HEK293 (cell line): ENCODE data around the gene GPR137C.

Experiments
- EGR2 ChIP-seq: fragments of 450-650 bp; formaldehyde crosslinking; IDR thresholded peaks from 2 replicates; pipeline ENCODE4 v1.5.1; 2016; ENCODE audit warnings: low read depth, missing biosample characterization, missing genetic modification characterization
- GFI1B ChIP-seq: fragments of 450-650 bp; formaldehyde crosslinking; IDR thresholded peaks from 2 replicates; pipeline ENCODE4 v1.5.1; 2016; ENCODE audit warnings: missing biosample characterization, missing genetic modification characterization
- KLF10 ChIP-seq: fragments of 450-650 bp; IDR thresholded peaks from 2 replicates; pipeline ENCODE4 v1.5.1; 2018; ENCODE audit warnings: missing biosample characterization, mild to moderate bottlenecking, missing genetic modification characterization
- KLF9 ChIP-seq: fragments of 450-650 bp; formaldehyde crosslinking; IDR thresholded peaks from 2 replicates; pipeline ENCODE4 v1.5.1; 2016; ENCODE audit warnings: missing biosample characterization, missing genetic modification characterization, low read depth
- MZF1 ChIP-seq: fragments of 450-650 bp; formaldehyde crosslinking; IDR thresholded peaks from 2 replicates; pipeline ENCODE4 v1.5.1; 2017; ENCODE audit warnings: missing biosample characterization, missing genetic modification characterization, borderline replicate concordance
- PRDM1 ChIP-seq: fragments of 450-650 bp; formaldehyde crosslinking; IDR thresholded peaks from 2 replicates; pipeline ENCODE4; 2016; ENCODE audit warnings: missing biosample characterization, missing genetic modification characterization
- ZEB2 ChIP-seq: fragments of 450-650 bp; formaldehyde crosslinking; IDR thresholded peaks from 2 replicates; pipeline ENCODE4 v1.5.1; 2016; ENCODE audit warnings: missing biosample characterization, missing genetic modification characterization
- ZIC2 ChIP-seq: fragments of 450-650 bp; formaldehyde crosslinking; IDR thresholded peaks from 2 replicates; pipeline ENCODE4 v1.5.1; 2016; ENCODE audit warnings: missing biosample characterization, missing genetic modification characterization
- ZNF341 ChIP-seq: fragments of 450-650 bp; formaldehyde crosslinking; IDR thresholded peaks from 2 replicates; pipeline ENCODE4; 2016; ENCODE audit warnings: low read depth, missing biosample characterization, missing genetic modification characterization
- ZNF416 ChIP-seq: fragments of 450-650 bp; formaldehyde crosslinking; IDR thresholded peaks from 2 replicates; pipeline ENCODE4 v1.5.1; 2016; ENCODE audit warnings: missing biosample characterization, missing genetic modification characterization
- ZNF600 ChIP-seq: fragments of 450-650 bp; formaldehyde crosslinking; IDR thresholded peaks from 2 replicates; pipeline ENCODE4 v1.5.1; 2016; ENCODE audit warnings: missing biosample characterization, missing genetic modification characterization
- ZNF658 ChIP-seq: fragments of 450-650 bp; formaldehyde crosslinking; IDR thresholded peaks from 2 replicates; pipeline ENCODE4; 2016; ENCODE audit warnings: missing biosample characterization, missing genetic modification characterization
- ZNF76 ChIP-seq: fragments of 450-650 bp; formaldehyde crosslinking; IDR thresholded peaks from 2 replicates; pipeline ENCODE4; 2016; ENCODE audit warnings: low read depth, missing biosample characterization, missing genetic modification characterization, borderline replicate concordance
- ZSCAN30 ChIP-seq: fragments of 450-650 bp; IDR thresholded peaks from 2 replicates; pipeline ENCODE4 v1.5.1; 2018; ENCODE audit warnings: missing biosample characterization, mild to moderate bottlenecking, missing genetic modification characterization, moderate library complexity
- TF ChIP-seq, protein P1 (sequence below): fragments of 450-650 bp; formaldehyde crosslinking; IDR thresholded peaks from 2 replicates; pipeline ENCODE4 v1.5.1; 2016; ENCODE audit warnings: missing biosample characterization, missing genetic modification characterization
- TF ChIP-seq, protein P2 (sequence below): fragments of 450-650 bp; formaldehyde crosslinking; optimal IDR thresholded peaks from 2 replicates; pipeline ENCODE3; 2016; ENCODE audit warnings: missing biosample characterization, mild to moderate bottlenecking, missing genetic modification characterization
- TF ChIP-seq, protein P3 (sequence below): fragments of 450-650 bp; formaldehyde crosslinking; IDR thresholded peaks from 2 replicates; pipeline ENCODE4 v1.5.1; 2016; ENCODE audit warnings: missing biosample characterization, missing genetic modification characterization
- TF ChIP-seq, protein P4 (sequence below): fragments of 450-650 bp; formaldehyde crosslinking; conservative IDR thresholded peaks from 2 replicates; pipeline ENCODE4 v1.5.1; 2016; ENCODE audit warnings: low read depth, missing biosample characterization, missing genetic modification characterization

The GPR137C gene

GRCh38 chr14:52552063-52552988 lies at the start of gene GPR137C, which contains the start of gene TXNDC16 (continued):
- TF ChIP-seq PRDM1: 0 out of 2 replicates have a peak, but pooled peaks have one; percentile 14
- 0 out of 2 replicates have a peak, but pooled peaks have one; percentile 42 for TF ChIP-seq EGR2 (tag by site-specific recombination)
- TF ChIP-seq, protein P1, sequence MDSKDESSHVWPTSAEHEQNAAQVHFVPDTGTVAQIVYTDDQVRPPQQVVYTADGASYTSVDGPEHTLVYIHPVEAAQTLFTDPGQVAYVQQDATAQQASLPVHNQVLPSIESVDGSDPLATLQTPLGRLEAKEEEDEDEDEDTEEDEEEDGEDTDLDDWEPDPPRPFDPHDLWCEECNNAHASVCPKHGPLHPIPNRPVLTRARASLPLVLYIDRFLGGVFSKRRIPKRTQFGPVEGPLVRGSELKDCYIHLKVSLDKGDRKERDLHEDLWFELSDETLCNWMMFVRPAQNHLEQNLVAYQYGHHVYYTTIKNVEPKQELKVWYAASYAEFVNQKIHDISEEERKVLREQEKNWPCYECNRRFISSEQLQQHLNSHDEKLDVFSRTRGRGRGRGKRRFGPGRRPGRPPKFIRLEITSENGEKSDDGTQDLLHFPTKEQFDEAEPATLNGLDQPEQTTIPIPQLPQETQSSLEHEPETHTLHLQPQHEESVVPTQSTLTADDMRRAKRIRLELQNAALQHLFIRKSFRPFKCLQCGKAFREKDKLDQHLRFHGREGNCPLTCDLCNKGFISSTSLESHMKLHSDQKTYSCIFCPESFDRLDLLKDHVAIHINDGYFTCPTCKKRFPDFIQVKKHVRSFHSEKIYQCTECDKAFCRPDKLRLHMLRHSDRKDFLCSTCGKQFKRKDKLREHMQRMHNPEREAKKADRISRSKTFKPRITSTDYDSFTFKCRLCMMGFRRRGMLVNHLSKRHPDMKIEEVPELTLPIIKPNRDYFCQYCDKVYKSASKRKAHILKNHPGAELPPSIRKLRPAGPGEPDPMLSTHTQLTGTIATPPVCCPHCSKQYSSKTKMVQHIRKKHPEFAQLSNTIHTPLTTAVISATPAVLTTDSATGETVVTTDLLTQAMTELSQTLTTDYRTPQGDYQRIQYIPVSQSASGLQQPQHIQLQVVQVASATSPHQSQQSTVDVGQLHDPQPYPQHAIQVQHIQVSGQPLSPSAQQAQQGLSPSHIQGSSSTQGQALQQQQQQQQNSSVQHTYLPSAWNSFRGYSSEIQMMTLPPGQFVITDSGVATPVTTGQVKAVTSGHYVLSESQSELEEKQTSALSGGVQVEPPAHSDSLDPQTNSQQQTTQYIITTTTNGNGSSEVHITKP: no peak
- no peak for TF ChIP-seq GFI1B (tag by site-specific recombination)
- TF ChIP-seq KLF9 (tag by site-specific recombination): peak; percentile 65
- no peak for TF ChIP-seq ZNF416 (tag by site-specific recombination)
- no peak for TF ChIP-seq MZF1 (tag by site-specific recombination)
- TF ChIP-seq ZNF600 (tag by site-specific recombination): peak; percentile 89
- TF ChIP-seq ZIC2 (tag by site-specific recombination): peak; percentile 41
- TF ChIP-seq KLF10: peak; percentile 97
- TF ChIP-seq, protein P2, sequence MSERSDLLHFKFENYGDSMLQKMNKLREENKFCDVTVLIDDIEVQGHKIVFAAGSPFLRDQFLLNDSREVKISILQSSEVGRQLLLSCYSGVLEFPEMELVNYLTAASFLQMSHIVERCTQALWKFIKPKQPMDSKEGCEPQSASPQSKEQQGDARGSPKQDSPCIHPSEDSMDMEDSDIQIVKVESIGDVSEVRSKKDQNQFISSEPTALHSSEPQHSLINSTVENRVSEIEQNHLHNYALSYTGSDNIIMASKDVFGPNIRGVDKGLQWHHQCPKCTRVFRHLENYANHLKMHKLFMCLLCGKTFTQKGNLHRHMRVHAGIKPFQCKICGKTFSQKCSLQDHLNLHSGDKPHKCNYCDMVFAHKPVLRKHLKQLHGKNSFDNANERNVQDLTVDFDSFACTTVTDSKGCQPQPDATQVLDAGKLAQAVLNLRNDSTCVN (tag by site-specific recombination): peak; percentile 72
- peak; percentile 45; the same call in 1 of the 2 replicates for TF ChIP-seq ZNF76 (tag by site-specific recombination)
- TF ChIP-seq, protein P3, sequence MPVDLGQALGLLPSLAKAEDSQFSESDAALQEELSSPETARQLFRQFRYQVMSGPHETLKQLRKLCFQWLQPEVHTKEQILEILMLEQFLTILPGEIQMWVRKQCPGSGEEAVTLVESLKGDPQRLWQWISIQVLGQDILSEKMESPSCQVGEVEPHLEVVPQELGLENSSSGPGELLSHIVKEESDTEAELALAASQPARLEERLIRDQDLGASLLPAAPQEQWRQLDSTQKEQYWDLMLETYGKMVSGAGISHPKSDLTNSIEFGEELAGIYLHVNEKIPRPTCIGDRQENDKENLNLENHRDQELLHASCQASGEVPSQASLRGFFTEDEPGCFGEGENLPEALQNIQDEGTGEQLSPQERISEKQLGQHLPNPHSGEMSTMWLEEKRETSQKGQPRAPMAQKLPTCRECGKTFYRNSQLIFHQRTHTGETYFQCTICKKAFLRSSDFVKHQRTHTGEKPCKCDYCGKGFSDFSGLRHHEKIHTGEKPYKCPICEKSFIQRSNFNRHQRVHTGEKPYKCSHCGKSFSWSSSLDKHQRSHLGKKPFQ (tag by site-specific recombination): no peak
- TF ChIP-seq ZNF658: no peak
- TF ChIP-seq, protein P4, sequence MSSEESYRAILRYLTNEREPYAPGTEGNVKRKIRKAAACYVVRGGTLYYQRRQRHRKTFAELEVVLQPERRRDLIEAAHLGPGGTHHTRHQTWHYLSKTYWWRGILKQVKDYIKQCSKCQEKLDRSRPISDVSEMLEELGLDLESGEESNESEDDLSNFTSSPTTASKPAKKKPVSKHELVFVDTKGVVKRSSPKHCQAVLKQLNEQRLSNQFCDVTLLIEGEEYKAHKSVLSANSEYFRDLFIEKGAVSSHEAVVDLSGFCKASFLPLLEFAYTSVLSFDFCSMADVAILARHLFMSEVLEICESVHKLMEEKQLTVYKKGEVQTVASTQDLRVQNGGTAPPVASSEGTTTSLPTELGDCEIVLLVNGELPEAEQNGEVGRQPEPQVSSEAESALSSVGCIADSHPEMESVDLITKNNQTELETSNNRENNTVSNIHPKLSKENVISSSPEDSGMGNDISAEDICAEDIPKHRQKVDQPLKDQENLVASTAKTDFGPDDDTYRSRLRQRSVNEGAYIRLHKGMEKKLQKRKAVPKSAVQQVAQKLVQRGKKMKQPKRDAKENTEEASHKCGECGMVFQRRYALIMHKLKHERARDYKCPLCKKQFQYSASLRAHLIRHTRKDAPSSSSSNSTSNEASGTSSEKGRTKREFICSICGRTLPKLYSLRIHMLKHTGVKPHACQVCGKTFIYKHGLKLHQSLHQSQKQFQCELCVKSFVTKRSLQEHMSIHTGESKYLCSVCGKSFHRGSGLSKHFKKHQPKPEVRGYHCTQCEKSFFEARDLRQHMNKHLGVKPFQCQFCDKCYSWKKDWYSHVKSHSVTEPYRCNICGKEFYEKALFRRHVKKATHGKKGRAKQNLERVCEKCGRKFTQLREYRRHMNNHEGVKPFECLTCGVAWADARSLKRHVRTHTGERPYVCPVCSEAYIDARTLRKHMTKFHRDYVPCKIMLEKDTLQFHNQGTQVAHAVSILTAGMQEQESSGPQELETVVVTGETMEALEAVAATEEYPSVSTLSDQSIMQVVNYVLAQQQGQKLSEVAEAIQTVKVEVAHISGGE: 0 out of 2 replicates have a peak, but pooled peaks have one; percentile 15
- TF ChIP-seq ZSCAN30: peak; percentile 98
- peak; percentile 74 for TF ChIP-seq ZEB2 (tag by site-specific recombination)
- TF ChIP-seq ZNF341 (tag by site-specific recombination): peak; percentile 86
- TF ChIP-seq, all 188 proteins: peak for 33
